IMR-90 (cell line): ENCODE data around the gene ZYG11B. TPM values are rescaled to one million over a fixed set of nuclear protein-coding genes. Genes with fewer than 3 reads are reported as not detected.

Source experiments
- ATAC-seq: fragments of 200-7000 bp; cut with Tn5 transposase; 2 replicates; pipeline ENCODE4 v1.9.1; 2020; ENCODE audit warnings: low read depth, mild to moderate bottlenecking, moderate library complexity
- BruUV-seq: library from RNA; stranded (reverse); fragments of 400-500 nt; replicated peaks from 2 replicates; lab custom pipeline; 2021; lab: Mats Ljungman, UMichigan
- CTCF ChIA-PET: fragments of 300-600 bp; formaldehyde crosslinking; extraction: SDS; loops from one replicate; lab custom pipeline; 2021; ENCODE audit warnings: antibody characterized with exemption; lab: Yijun Ruan, JAX
- POLR2A ChIA-PET: fragments of 300-600 bp; sonication (Branson Sonifier 250); formaldehyde crosslinking; loops from one replicate; lab custom pipeline; 2022; ENCODE audit warnings: antibody characterized with exemption; ENCODE audit not compliant: unreplicated experiment; lab: Charles Lee
- DNase-seq: peaks from one replicate; pipeline ENCODE4 v3.0.0; 2013
- H2AFZ ChIP-seq: replicated peaks from 2 replicates; pipeline ENCODE3; 2013; ENCODE audit warnings: low read length, mild to moderate bottlenecking; ENCODE audit not compliant: poor library complexity
- H2AK5ac ChIP-seq: 2 replicates; pipeline ENCODE4 v1.6.1; 2013; ENCODE audit warnings: low read depth, low read length, inconsistent platforms
- H2AK9ac ChIP-seq: replicated peaks from 2 replicates; pipeline ENCODE3; 2013; ENCODE audit warnings: mild to moderate bottlenecking, low read depth, low read length, moderate library complexity; ENCODE audit not compliant: poor library complexity
- H2BK120ac ChIP-seq: 2 replicates; pipeline ENCODE4 v1.6.1; 2013; ENCODE audit warnings: low read depth, low read length, inconsistent platforms
- H2BK15ac ChIP-seq: 3 replicates; pipeline ENCODE4 v1.6.1; 2013; ENCODE audit warnings: low read depth, low read length, inconsistent platforms
- H2BK20ac ChIP-seq: 2 replicates; pipeline ENCODE4 v1.6.1; 2013; ENCODE audit warnings: low read depth, mild to moderate bottlenecking, inconsistent platforms, low read length, moderate library complexity
- H2BK5ac ChIP-seq: 2 replicates; pipeline ENCODE4 v1.6.1; 2013; ENCODE audit warnings: mild to moderate bottlenecking, low read depth, low read length, inconsistent platforms; ENCODE audit not compliant: poor library complexity, severe bottlenecking
- H3K14ac ChIP-seq: replicated peaks from 2 replicates; pipeline ENCODE4 v1.6.1; 2013; ENCODE audit warnings: low read depth, low read length, inconsistent platforms
- H3K18ac ChIP-seq: 2 replicates; pipeline ENCODE4 v1.6.1; 2013; ENCODE audit warnings: low read depth, low read length, control low read depth
- H3K23ac ChIP-seq: 2 replicates; pipeline ENCODE4 v1.6.1; 2013; ENCODE audit warnings: low read depth, low read length, inconsistent platforms
- H3K27ac ChIP-seq: 2 replicates; pipeline ENCODE4 v1.5.1; 2013; ENCODE audit warnings: mild to moderate bottlenecking, control low read depth, low read length; ENCODE audit not compliant: insufficient read depth
- H3K27me3 ChIP-seq: 2 replicates; pipeline ENCODE4 v1.6.1; 2013; ENCODE audit warnings: low read length; ENCODE audit not compliant: control insufficient read depth, insufficient read depth
- H3K36me3 ChIP-seq: 2 replicates; pipeline ENCODE4 v1.6.1; 2013; ENCODE audit warnings: low read length, mixed read lengths; ENCODE audit not compliant: control insufficient read depth, insufficient read depth
- H3K4ac ChIP-seq: 2 replicates; pipeline ENCODE4 v1.6.1; 2013; ENCODE audit warnings: low read depth, low read length, inconsistent platforms
- H3K4me1 ChIP-seq: 2 replicates; pipeline ENCODE4 v1.6.1; 2013; ENCODE audit warnings: low read length, mixed read lengths; ENCODE audit not compliant: control insufficient read depth, insufficient read depth
- H3K4me2 ChIP-seq: 2 replicates; pipeline ENCODE4 v1.6.1; 2013; ENCODE audit warnings: low read depth, mild to moderate bottlenecking, control low read depth, low read length, moderate library complexity
- H3K4me3 ChIP-seq: 2 replicates; pipeline ENCODE4 v1.5.1; 2013; ENCODE audit warnings: low read depth, mild to moderate bottlenecking, control low read depth, low read length, moderate library complexity; ENCODE audit not compliant: insufficient read depth
- H3K56ac ChIP-seq: 2 replicates; pipeline ENCODE4 v1.6.1; 2013; ENCODE audit warnings: low read length, inconsistent platforms; ENCODE audit not compliant: insufficient read depth; ENCODE audit errors: extremely low read depth
- H3K79me1 ChIP-seq, 2 experiments: 2 replicates each; pipeline ENCODE4 v1.6.1; 2013; ENCODE audit warnings: low read length in 2 of 2, inconsistent platforms in 1 of 2, low read depth in 1 of 2
- H3K9ac ChIP-seq: 2 replicates; pipeline ENCODE4 v1.6.1; 2013; ENCODE audit warnings: low read depth, low read length, control low read depth
- H3K9me1 ChIP-seq: 2 replicates; pipeline ENCODE4 v1.6.1; 2013; ENCODE audit warnings: low read length, inconsistent platforms; ENCODE audit not compliant: insufficient read depth
- H3K9me3 ChIP-seq: 2 replicates; pipeline ENCODE4 v1.6.1; 2013; ENCODE audit warnings: low read length; ENCODE audit not compliant: control insufficient read depth, insufficient read depth
- H4K20me1 ChIP-seq: 2 replicates; pipeline ENCODE4 v1.6.1; 2013; ENCODE audit warnings: low read length, inconsistent platforms; ENCODE audit not compliant: insufficient read depth
- H4K5ac ChIP-seq: 2 replicates; pipeline ENCODE4 v1.6.1; 2013; ENCODE audit warnings: mild to moderate bottlenecking, low read depth, low read length, control low read depth
- H4K8ac ChIP-seq, 2 experiments: 2 replicates each; pipeline ENCODE4 v1.6.1; 2013; ENCODE audit warnings: low read depth in 2 of 2, low read length in 2 of 2, control low read depth in 1 of 2, inconsistent platforms in 1 of 2
- H4K91ac ChIP-seq: 2 replicates; pipeline ENCODE4 v1.6.1; 2013; ENCODE audit warnings: low read depth, low read length, inconsistent platforms; ENCODE audit not compliant: insufficient read depth
- BHLHE40 ChIP-seq: fragments of 150-350 bp; IDR thresholded peaks from 2 replicates; pipeline ENCODE4 v1.6.1; 2016; ENCODE audit warnings: mild to moderate bottlenecking, low read depth, low read length
- CHD1 ChIP-seq: IDR thresholded peaks from 2 replicates; pipeline ENCODE4 v1.6.1; 2012; ENCODE audit warnings: low read depth, low read length, improper control_type of control experiment
- FOS ChIP-seq: fragments of 150-350 bp; IDR thresholded peaks from 2 replicates; pipeline ENCODE4 v1.6.1; 2016; ENCODE audit warnings: low read depth, low read length
- MAZ ChIP-seq: IDR thresholded peaks from 2 replicates; pipeline ENCODE4 v1.6.1; 2012; ENCODE audit warnings: low read depth, mild to moderate bottlenecking, low read length, improper control_type of control experiment, moderate library complexity, borderline replicate concordance
- MXI1 ChIP-seq: IDR thresholded peaks from 2 replicates; pipeline ENCODE4 v1.6.1; 2012; ENCODE audit warnings: low read depth, mild to moderate bottlenecking, low read length, moderate library complexity, borderline replicate concordance
- NFE2L2 ChIP-seq: fragments of 150-350 bp; IDR thresholded peaks from 2 replicates; pipeline ENCODE4 v1.6.1; 2016; ENCODE audit warnings: low read depth, mild to moderate bottlenecking, low read length
- POLR2A ChIP-seq: IDR thresholded peaks from 2 replicates; pipeline ENCODE4 v1.6.1; 2012; ENCODE audit warnings: mild to moderate bottlenecking, low read depth, low read length
- RAD21 ChIP-seq: IDR thresholded peaks from 2 replicates; pipeline ENCODE4 v1.6.1; 2012; ENCODE audit warnings: low read length, improper control_type of control experiment
- RFX5 ChIP-seq: IDR thresholded peaks from 2 replicates; pipeline ENCODE4 v1.8.0; 2012; ENCODE audit warnings: low read depth, mild to moderate bottlenecking, low read length, moderate library complexity
- SMC3 ChIP-seq: fragments of 150-350 bp; IDR thresholded peaks from 2 replicates; pipeline ENCODE4 v1.6.1; 2016; ENCODE audit warnings: low read depth, mild to moderate bottlenecking, antibody characterized with exemption, low read length, moderate library complexity
- WGBS, 2 experiments: methylation state at CpG; one replicate each; pipeline versions ENCODE4 v1.1.5 to v1.1.7; 2013; ENCODE audit warnings: missing lambda C conversion rate in 2 of 2; ENCODE audit not compliant: insufficient read length in 1 of 2; ENCODE audit errors: extremely low coverage in 2 of 2; 5-methylcytosine and 5-hydroxymethylcytosine counted together
- dilution Hi-C: fragments of 300-500 bp; cut with HindIII; formaldehyde crosslinking; loops from one replicate; pipeline ENCODE4 v1.14.3; 2018; ENCODE audit warnings: low sequenced_read_pairs; ENCODE audit not compliant: unreplicated experiment
- in situ Hi-C: fragments of 300-500 bp; cut with MboI; formaldehyde crosslinking; loops from 3 replicates; pipeline ENCODE4 v1.14.3; 2019; ENCODE audit warnings: low sequenced_read_pairs, inconsistent platforms, mixed read lengths
- intact Hi-C: fragments of 100-400 bp; cut with micrococcal nuclease; formaldehyde crosslinking; loops from 2 replicates; pipeline ENCODE4 v1.10.0; 2022
- polyA plus RNA-seq, 3 experiments: library from polyadenylated mRNA; depleted of rRNA; stranded (reverse); fragments of >200 nt; gene quantifications; 2 replicates each; pipeline ENCODE4 v1.2.3, GENCODE V29; 2012; ENCODE audit warnings: low replicate concordance in 1 of 3
- total RNA-seq: library from RNA; depleted of rRNA; stranded (reverse); fragments of >200 nt; gene quantifications from 2 replicates; pipeline ENCODE4 v1.2.3, GENCODE V29; 2012
- TF ChIP-seq, protein P1 (sequence below): conservative IDR thresholded peaks from 2 replicates; pipeline ENCODE4 v1.5.1; 2012; ENCODE audit warnings: mild to moderate bottlenecking, low read depth, low read length, improper control_type of control experiment
- TF ChIP-seq, protein P2 (sequence below): fragments of 150-350 bp; IDR thresholded peaks from 2 replicates; pipeline ENCODE4 v1.6.1; 2016; ENCODE audit warnings: low read depth, mild to moderate bottlenecking, low read length, moderate library complexity, borderline replicate concordance
- TF ChIP-seq, protein P3 (sequence below): fragments of 150-350 bp; IDR thresholded peaks from 2 replicates; pipeline ENCODE4 v1.6.1; 2017; ENCODE audit warnings: mild to moderate bottlenecking, antibody characterized with exemption, low read length, low read depth

Gene ZYG11B
- total and polyA plus RNA-seq, 2 of the 4 experiments (the other 2 are of a cell fraction) = 8.1 to 55.2 TPM

DNA sequence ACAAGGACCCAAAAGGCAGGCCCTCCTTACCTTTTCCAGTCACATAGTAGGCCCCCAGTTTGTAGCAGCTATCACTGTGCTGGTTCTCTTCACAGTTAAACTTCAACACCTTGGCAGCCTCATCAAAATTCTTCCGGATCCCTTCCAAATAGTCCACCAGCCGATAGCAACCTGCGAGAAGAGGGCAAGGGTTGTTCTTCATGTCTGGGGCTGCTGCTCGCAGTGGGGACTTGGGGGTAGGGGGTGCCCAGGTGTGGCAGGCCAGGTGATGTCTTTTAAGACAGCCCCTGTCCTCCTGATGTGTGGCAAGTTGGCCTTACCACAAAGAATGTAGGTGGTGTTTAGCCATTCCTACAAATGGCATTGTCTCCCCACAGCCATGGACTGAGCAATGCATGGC is 33.6 kb upstream of the ZYG11B start:
- Histone ChIP-seq H3K9ac (no peak overlapping the region), H3K4me1 (0 out of 2 replicates have a peak, but pooled peaks cover 2% of the 10 kb centered on the region), H3K4me3 (no peak overlapping the region), H3K56ac (no peak overlapping the region), H3K9me3 (no peaks in the 10 kb centered on the region), H2AK5ac (no peak overlapping the region), H4K8ac (no peak overlapping the region), H3K27me3 (no peaks in the 10 kb centered on the region), H3K79me1 (peaks cover 18 to 55% of the 10 kb centered on the region in 2 experiments), H3K18ac (no peak overlapping the region), H3K9me1 (peaks cover 4% of the 10 kb centered on the region), H3K4me2 (no peak overlapping the region), H2BK120ac (no peak overlapping the region), H3K27ac (no peak overlapping the region), H3K23ac (no peak overlapping the region), H4K20me1 (0 out of 2 replicates have a peak, but pooled peaks cover 5% of the 10 kb centered on the region), H2BK5ac (no peak overlapping the region), H4K5ac (no peak overlapping the region), H3K14ac (no peak overlapping the region), H2AK9ac (no peak overlapping the region), H3K4ac (no peak overlapping the region), H2BK15ac (no peak overlapping the region), H3K36me3 (peaks cover 16% of the 10 kb centered on the region), H4K91ac (no peak overlapping the region), H2BK20ac (no peak overlapping the region), H2AFZ (no peak overlapping the region)
- dilution Hi-C loops = no loop called here
- ATAC-seq = no peak
- BruUV-seq = no TSS peak
- no CpG with 5 or more reads among the region's 4 CpGs for WGBS, 2 experiments
- intact Hi-C loops = no loop called here
- CTCF ChIA-PET = no interaction called here
- TF ChIP-seq SMC3 = no peak
- TF ChIP-seq MAZ = no peak
- TF ChIP-seq BHLHE40 = no peak
- no peak for TF ChIP-seq RFX5
- TF ChIP-seq RAD21 = no peak
- TF ChIP-seq, protein P1, sequence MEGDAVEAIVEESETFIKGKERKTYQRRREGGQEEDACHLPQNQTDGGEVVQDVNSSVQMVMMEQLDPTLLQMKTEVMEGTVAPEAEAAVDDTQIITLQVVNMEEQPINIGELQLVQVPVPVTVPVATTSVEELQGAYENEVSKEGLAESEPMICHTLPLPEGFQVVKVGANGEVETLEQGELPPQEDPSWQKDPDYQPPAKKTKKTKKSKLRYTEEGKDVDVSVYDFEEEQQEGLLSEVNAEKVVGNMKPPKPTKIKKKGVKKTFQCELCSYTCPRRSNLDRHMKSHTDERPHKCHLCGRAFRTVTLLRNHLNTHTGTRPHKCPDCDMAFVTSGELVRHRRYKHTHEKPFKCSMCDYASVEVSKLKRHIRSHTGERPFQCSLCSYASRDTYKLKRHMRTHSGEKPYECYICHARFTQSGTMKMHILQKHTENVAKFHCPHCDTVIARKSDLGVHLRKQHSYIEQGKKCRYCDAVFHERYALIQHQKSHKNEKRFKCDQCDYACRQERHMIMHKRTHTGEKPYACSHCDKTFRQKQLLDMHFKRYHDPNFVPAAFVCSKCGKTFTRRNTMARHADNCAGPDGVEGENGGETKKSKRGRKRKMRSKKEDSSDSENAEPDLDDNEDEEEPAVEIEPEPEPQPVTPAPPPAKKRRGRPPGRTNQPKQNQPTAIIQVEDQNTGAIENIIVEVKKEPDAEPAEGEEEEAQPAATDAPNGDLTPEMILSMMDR = no peak
- TF ChIP-seq CHD1 = no peak
- TF ChIP-seq NFE2L2 = no peak
- TF ChIP-seq, protein P2, sequence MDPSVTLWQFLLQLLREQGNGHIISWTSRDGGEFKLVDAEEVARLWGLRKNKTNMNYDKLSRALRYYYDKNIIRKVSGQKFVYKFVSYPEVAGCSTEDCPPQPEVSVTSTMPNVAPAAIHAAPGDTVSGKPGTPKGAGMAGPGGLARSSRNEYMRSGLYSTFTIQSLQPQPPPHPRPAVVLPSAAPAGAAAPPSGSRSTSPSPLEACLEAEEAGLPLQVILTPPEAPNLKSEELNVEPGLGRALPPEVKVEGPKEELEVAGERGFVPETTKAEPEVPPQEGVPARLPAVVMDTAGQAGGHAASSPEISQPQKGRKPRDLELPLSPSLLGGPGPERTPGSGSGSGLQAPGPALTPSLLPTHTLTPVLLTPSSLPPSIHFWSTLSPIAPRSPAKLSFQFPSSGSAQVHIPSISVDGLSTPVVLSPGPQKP = no peak
- TF ChIP-seq, protein P3, sequence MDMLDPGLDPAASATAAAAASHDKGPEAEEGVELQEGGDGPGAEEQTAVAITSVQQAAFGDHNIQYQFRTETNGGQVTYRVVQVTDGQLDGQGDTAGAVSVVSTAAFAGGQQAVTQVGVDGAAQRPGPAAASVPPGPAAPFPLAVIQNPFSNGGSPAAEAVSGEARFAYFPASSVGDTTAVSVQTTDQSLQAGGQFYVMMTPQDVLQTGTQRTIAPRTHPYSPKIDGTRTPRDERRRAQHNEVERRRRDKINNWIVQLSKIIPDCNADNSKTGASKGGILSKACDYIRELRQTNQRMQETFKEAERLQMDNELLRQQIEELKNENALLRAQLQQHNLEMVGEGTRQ = no peak
- TF ChIP-seq POLR2A = no peak
- no peak for TF ChIP-seq MXI1
- TF ChIP-seq FOS = no peak
- in situ Hi-C loops = no loop called here
- no peak for DNase-seq
- POLR2A ChIA-PET = no interaction called here
